GM23338 (cell line): ENCODE measurements around the gene DHRS7B. TPM values are rescaled to one million over a fixed set of nuclear protein-coding genes. Genes with fewer than 3 reads are reported as not detected.
"Not testable (repeated sequence)": the region's sequence is repeated elsewhere in the genome, so short reads cannot be mapped to it uniquely, and the experiment has no call there.

Experiments
- ATAC-seq: fragments of 200-7000 bp; cut with Tn5 transposase; 3 replicates; pipeline ENCODE4 v1.9.1; 2020
- DNase-seq: peaks from one replicate; pipeline ENCODE4 v3.0.0-alpha.2; 2015; ENCODE audit warnings: low spot score
- H2AFZ ChIP-seq: fragments of 200-600 bp; sonication (generic); 2 replicates; pipeline ENCODE4 v1.8.0; 2016; ENCODE audit warnings: antibody characterized with exemption, mild to moderate bottlenecking, moderate library complexity
- H3F3A ChIP-seq: fragments of 200-600 bp; sonication (generic); replicated peaks from 2 replicates; pipeline ENCODE4 v1.8.0; 2017; ENCODE audit warnings: antibody characterized with exemption, mixed run types, low read depth
- H3K27ac ChIP-seq: fragments of 200-600 bp; sonication (generic); 2 replicates; pipeline ENCODE4 v1.6.1; 2016; ENCODE audit warnings: low read depth
- H3K27me3 ChIP-seq: fragments of 200-600 bp; sonication (generic); 2 replicates; pipeline ENCODE4 v1.8.0; 2016; ENCODE audit warnings: mild to moderate bottlenecking, mixed run types, moderate library complexity; ENCODE audit not compliant: insufficient read depth
- H3K36me3 ChIP-seq: fragments of 200-600 bp; sonication (generic); 2 replicates; pipeline ENCODE4 v1.8.0; 2016; ENCODE audit warnings: mild to moderate bottlenecking; ENCODE audit not compliant: insufficient read depth
- H3K4me1 ChIP-seq: fragments of 200-600 bp; sonication (generic); 2 replicates; pipeline ENCODE4 v1.8.0; 2016; ENCODE audit warnings: mild to moderate bottlenecking, moderate library complexity; ENCODE audit not compliant: insufficient read depth
- H3K4me2 ChIP-seq: fragments of 200-600 bp; sonication (generic); 2 replicates; pipeline ENCODE4 v1.7.1; 2017; ENCODE audit warnings: mixed run types
- H3K4me3 ChIP-seq: fragments of 200-600 bp; sonication (generic); 2 replicates; pipeline ENCODE4 v1.6.1; 2016; ENCODE audit warnings: mixed run types
- H3K79me2 ChIP-seq: fragments of 200-600 bp; sonication (generic); replicated peaks from 2 replicates; pipeline ENCODE4 v1.8.0; 2017; ENCODE audit warnings: mild to moderate bottlenecking; ENCODE audit not compliant: insufficient read depth
- H3K9me2 ChIP-seq: fragments of 200-600 bp; sonication (generic); 2 replicates; pipeline ENCODE4 v1.8.0; 2017; ENCODE audit not compliant: insufficient read depth
- H4K20me1 ChIP-seq: fragments of 200-600 bp; sonication (generic); replicated peaks from 2 replicates; pipeline ENCODE4 v1.8.0; 2017; ENCODE audit warnings: mild to moderate bottlenecking; ENCODE audit not compliant: insufficient read depth
- H3K27ac Mint-ChIP-seq: 2 replicates; pipeline ENCODE4 v1.8.0; 2020; ENCODE audit warnings: inconsistent platforms, mild to moderate bottlenecking, moderate library complexity, mixed read lengths
- H3K27me3 Mint-ChIP-seq: 3 replicates; pipeline ENCODE4 v1.8.0; 2022; ENCODE audit warnings: low read depth, mild to moderate bottlenecking, moderate library complexity, mixed read lengths, inconsistent platforms; ENCODE audit not compliant: insufficient read depth, poor library complexity
- H3K36me3 Mint-ChIP-seq: 3 replicates; pipeline ENCODE4 v1.8.0; 2021; ENCODE audit warnings: low read depth, mild to moderate bottlenecking, inconsistent platforms, moderate library complexity, mixed read lengths
- H3K4me1 Mint-ChIP-seq: 3 replicates; pipeline ENCODE4 v1.8.0; 2020; ENCODE audit warnings: mild to moderate bottlenecking, inconsistent platforms, mixed read lengths
- H3K4me3 Mint-ChIP-seq: 3 replicates; pipeline ENCODE4 v1.8.0; 2021; ENCODE audit warnings: moderate library complexity, mild to moderate bottlenecking, inconsistent platforms, mixed read lengths
- H3K9me3 Mint-ChIP-seq: 3 replicates; pipeline ENCODE4 v1.8.0; 2020; ENCODE audit warnings: moderate library complexity, mild to moderate bottlenecking, inconsistent platforms, mixed read lengths
- CREB1 ChIP-seq: fragments of 250-450 bp; sonication (Bioruptor Pico); IDR thresholded peaks from 2 replicates; pipeline ENCODE4 v1.5.0; 2020; ENCODE audit warnings: low read depth, mild to moderate bottlenecking, moderate library complexity
- CTCF ChIP-seq, 2 experiments: fragments of 200-600 bp in 1 of 2; sonication (generic) in 1 of 2; conservative IDR thresholded peaks; 2 replicates each; pipeline versions ENCODE4 v1.5.1 to v1.6.1; 2016 to 2017; ENCODE audit warnings: antibody characterized with exemption in 2 of 2, low read depth in 2 of 2, mild to moderate bottlenecking in 2 of 2, moderate library complexity in 1 of 2
- EZH2 ChIP-seq: fragments of 200-600 bp; sonication (generic); IDR thresholded peaks from one replicate; pipeline ENCODE4 v1.8.0; 2017; ENCODE audit warnings: antibody characterized with exemption, mild to moderate bottlenecking, low read depth; ENCODE audit not compliant: unreplicated experiment
- EZH2phosphoT487 ChIP-seq: fragments of 200-600 bp; sonication (generic); IDR thresholded peaks from one replicate; pipeline ENCODE4 v1.8.1; 2018; ENCODE audit warnings: antibody characterized with exemption; ENCODE audit not compliant: unreplicated experiment
- JUNB ChIP-seq: IDR thresholded peaks from one replicate; pipeline ENCODE4 v1.6.1; 2016; ENCODE audit warnings: antibody characterized with exemption; ENCODE audit not compliant: unreplicated experiment
- NANOG ChIP-seq: IDR thresholded peaks from 2 replicates; pipeline ENCODE4 v1.6.1; 2016; ENCODE audit warnings: antibody characterized with exemption, borderline replicate concordance
- POLR2AphosphoS5 ChIP-seq: IDR thresholded peaks from 2 replicates; pipeline ENCODE4 v1.6.1; 2016; ENCODE audit warnings: antibody characterized with exemption, low read depth
- REST ChIP-seq: IDR thresholded peaks from one replicate; pipeline ENCODE4 v1.6.1; 2018; ENCODE audit warnings: antibody characterized with exemption; ENCODE audit not compliant: unreplicated experiment
- STAT1 ChIP-seq: IDR thresholded peaks from one replicate; pipeline ENCODE4 v1.6.1; 2016; ENCODE audit warnings: antibody characterized with exemption; ENCODE audit not compliant: unreplicated experiment
- ZNF114 ChIP-seq: fragments of 250-450 bp; sonication (Bioruptor Pico); IDR thresholded peaks from 2 replicates; pipeline ENCODE4 v1.5.0; 2020; ENCODE audit warnings: mild to moderate bottlenecking, moderate library complexity
- ZNF331 ChIP-seq: fragments of 250-450 bp; sonication (Bioruptor Pico); IDR thresholded peaks from 2 replicates; pipeline ENCODE4 v1.5.0; 2020; ENCODE audit warnings: low read depth, mild to moderate bottlenecking, moderate library complexity
- polyA plus RNA-seq: library from polyadenylated mRNA; unstranded; fragments of >200 nt; fragmentation: Nextera tagmentation; extraction: Ambion mirVana; gene quantifications from 2 replicates; pipeline ENCODE4 v1.2.1, GENCODE V29; 2016
- total RNA-seq: library from RNA; depleted of rRNA; stranded (reverse); fragments of >200 nt; shearing (Covaris generic); gene quantifications from 2 replicates; pipeline ENCODE4 v1.2.3, GENCODE V29; 2014
- TF ChIP-seq, protein P1 (sequence below): IDR thresholded peaks from 2 replicates; pipeline ENCODE4 v1.6.1; 2016; ENCODE audit warnings: antibody characterized with exemption

DHRS7B gene
- total and polyA plus RNA-seq, 2 experiments from 2014 or later, result 26.6 to 27.9 TPM

DNA sequence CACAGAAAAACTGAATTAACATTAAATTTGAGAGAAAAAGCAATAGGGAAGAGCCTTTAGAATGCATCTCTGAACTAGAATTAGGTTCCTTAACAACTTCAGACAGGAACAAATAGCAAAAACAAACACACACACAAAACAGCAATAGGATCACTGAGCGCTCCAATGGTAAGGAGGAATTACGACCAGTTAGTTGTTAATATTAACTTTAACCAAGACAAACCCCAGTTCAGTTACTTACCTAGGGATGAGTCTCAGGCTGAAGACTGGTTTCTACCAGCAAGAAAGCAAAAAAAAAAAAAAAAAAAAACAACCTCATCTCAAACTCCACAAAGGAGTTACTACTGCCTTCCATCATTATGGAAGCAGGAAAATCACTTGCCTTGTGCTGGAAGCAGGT, 14.6 kb downstream of the DHRS7B start (continued):
- TF ChIP-seq CTCF (conservative IDR thresholded peaks at IDR 0.05; ENCODE audit: low read depth in 2 of 2), result no peak
- no peak for TF ChIP-seq ZNF331 (CRISPR knock-in tag)
- TF ChIP-seq, protein P1, sequence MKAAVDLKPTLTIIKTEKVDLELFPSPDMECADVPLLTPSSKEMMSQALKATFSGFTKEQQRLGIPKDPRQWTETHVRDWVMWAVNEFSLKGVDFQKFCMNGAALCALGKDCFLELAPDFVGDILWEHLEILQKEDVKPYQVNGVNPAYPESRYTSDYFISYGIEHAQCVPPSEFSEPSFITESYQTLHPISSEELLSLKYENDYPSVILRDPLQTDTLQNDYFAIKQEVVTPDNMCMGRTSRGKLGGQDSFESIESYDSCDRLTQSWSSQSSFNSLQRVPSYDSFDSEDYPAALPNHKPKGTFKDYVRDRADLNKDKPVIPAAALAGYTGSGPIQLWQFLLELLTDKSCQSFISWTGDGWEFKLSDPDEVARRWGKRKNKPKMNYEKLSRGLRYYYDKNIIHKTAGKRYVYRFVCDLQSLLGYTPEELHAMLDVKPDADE, result no peak
- TF ChIP-seq STAT1, result no peak
- no peak for TF ChIP-seq JUNB
- TF ChIP-seq EZH2phosphoT487, result no peak
- TF ChIP-seq POLR2AphosphoS5, result no peak
- no peak for TF ChIP-seq NANOG
- TF ChIP-seq CREB1 (CRISPR knock-in tag), result no peak
- TF ChIP-seq ZNF114 (CRISPR knock-in tag), result no peak

GRCh38 chr17:21142065-21142464, 15.3 kb downstream of the DHRS7B start:
- Histone ChIP-seq H3K27ac (peak overlapping the region; percentile 36; the same call in 1 of the 2 replicates), H3K79me2 (peaks cover 35% of the 10 kb centered on the region), H3K4me1 (peaks cover 40% of the 10 kb centered on the region), H3K4me2 (peak overlapping the region; percentile 56)
- H3F3A ChIP-seq, DNase-seq, H3K27me3 Mint-ChIP-seq, H2AFZ ChIP-seq, H3K27ac Mint-ChIP-seq, H3K9me2 ChIP-seq, ATAC-seq, H3K4me3 ChIP-seq, H3K36me3 ChIP-seq, H3K4me3 Mint-ChIP-seq, H3K27me3 ChIP-seq, H4K20me1 ChIP-seq: not testable (repeated sequence)
- Mint-ChIP-seq H3K9me3 (peaks cover 57% of the 10 kb centered on the region), H3K36me3 (peaks cover 71% of the 10 kb centered on the region), H3K4me1 (peaks cover 22% of the 10 kb centered on the region)

DNA sequence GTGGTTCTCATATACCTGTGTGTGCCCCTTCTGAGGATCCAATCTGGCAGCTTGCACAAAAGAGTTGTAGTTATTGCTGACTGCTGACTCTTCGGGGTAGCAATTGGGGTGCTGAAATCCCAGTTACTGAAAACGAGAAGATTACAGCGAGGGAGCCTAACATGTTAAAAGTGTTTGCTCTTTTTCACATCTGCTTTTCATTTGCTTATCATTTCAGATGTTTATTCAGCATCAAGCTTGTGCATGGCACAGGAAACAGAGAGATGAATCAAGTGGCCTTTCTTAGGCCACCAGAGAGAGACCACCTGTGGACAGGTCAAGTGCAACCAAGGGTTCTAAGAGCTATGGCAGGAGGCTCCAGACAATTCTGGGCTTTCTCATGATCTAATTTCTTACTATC, 16.9 kb downstream of the DHRS7B start:
- no peaks in the 10 kb centered on the region for H3K9me2 ChIP-seq
- 0 out of 2 replicates have a peak overlapping the region, but pooled peaks have one; percentile 22 for H3K4me2 ChIP-seq
- H3K36me3 Mint-ChIP-seq, result peaks cover 69% of the 10 kb centered on the region
- no peaks in the 10 kb centered on the region for H4K20me1 ChIP-seq
- peaks cover 40% of the 10 kb centered on the region for H3K4me1 ChIP-seq
- H3K27ac ChIP-seq, result no peak overlapping the region
- H3K4me3 ChIP-seq, result no peak overlapping the region
- no peak overlapping the region for H2AFZ ChIP-seq
- H3K27me3 ChIP-seq, result no peaks in the 10 kb centered on the region
- H3K79me2 ChIP-seq, result peaks cover 29% of the 10 kb centered on the region
- no peak overlapping the region for H3K4me3 Mint-ChIP-seq
- H3K9me3 Mint-ChIP-seq, result peaks cover 55% of the 10 kb centered on the region
- H3K27me3 Mint-ChIP-seq, result peaks cover 2% of the 10 kb centered on the region
- DNase-seq (no peak), ATAC-seq (no peak)
- H3K4me1 Mint-ChIP-seq, result peaks cover 22% of the 10 kb centered on the region
- no peaks in the 10 kb centered on the region for H3K36me3 ChIP-seq
- no peak overlapping the region for H3K27ac Mint-ChIP-seq
- H3F3A ChIP-seq, result peaks cover 6% of the 10 kb centered on the region
- TF ChIP-seq, protein P1, result no peak
- no peak for TF ChIP-seq REST
- no peak for TF ChIP-seq JUNB
- no peak for TF ChIP-seq CTCF (conservative IDR thresholded peaks at IDR 0.05; ENCODE audit: low read depth in 2 of 2)
- no peak for TF ChIP-seq POLR2AphosphoS5
- no peak for TF ChIP-seq NANOG
- no peak for TF ChIP-seq EZH2
